EH (cell line): ENCODE measurements around the gene ASCC3.
A peak's percentile ranks its signal among the peaks of the same experiment; 100 is the strongest.

ENCODE experiments used
- DNase-seq: peaks from one replicate; pipeline ENCODE4 v3.0.0-alpha.2; 2015; ENCODE audit warnings: low read depth

Gene ASCC3

DNA sequence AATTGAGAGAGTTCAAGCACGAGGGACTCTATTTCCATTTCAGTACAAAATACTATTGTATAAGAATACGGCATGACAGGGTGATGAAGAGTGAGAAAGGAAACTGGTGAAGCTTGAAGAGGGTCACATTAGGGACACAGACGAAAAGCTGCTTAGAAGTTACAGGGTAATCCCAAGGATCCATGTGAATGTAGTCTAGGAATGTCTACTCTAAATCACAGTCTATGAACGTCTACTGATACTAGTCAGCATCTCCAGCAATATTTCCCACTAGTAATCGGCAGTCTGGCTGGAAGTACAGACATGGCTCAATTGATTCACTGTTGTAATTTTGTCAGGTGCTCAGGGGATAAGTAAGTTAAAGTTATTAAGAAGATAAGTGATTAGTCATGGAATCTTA, 156.4 kb downstream of the ASCC3 start:
- DNase-seq = no peak

DNA sequence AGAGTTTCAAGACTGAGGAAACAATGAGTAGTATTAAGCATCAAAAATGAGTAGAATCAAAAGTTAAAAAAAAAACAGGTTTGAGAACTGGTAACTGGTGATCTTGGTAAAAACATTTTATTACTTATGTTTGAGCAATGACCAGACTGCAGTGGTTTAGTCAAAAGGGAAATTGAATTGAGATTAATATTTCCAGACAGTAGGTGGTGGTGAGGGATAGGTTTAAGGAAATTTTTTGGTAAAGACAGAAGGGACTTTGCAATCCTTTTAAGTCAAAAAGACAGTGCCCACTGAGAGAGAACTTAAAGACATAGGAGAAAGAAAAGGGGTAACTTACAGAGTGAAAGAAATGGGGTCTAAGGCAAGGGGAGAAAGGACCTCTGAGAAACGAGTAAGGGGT, 156.9 kb downstream of the ASCC3 start:
- no peak for DNase-seq

DNA sequence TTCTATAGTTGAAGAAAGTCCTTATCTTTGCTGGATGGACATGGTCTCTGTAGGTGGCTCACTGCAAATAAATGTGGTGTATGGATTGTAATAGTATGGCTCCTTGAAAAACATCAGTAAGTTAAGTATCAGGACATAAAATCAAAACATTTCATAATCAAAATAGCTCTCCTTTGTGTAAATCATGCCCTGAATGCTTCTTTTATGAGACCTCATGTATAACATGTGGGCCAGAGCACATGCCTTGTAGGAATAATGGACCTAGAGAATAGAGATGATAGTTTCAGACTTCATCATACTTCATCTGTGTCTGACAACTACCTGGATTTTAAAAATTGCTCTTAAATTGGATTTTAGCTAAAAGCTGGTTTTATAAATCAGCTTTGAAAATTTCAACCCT, 159.9 kb downstream of the ASCC3 start:
- DNase-seq = peak; percentile 25

DNA sequence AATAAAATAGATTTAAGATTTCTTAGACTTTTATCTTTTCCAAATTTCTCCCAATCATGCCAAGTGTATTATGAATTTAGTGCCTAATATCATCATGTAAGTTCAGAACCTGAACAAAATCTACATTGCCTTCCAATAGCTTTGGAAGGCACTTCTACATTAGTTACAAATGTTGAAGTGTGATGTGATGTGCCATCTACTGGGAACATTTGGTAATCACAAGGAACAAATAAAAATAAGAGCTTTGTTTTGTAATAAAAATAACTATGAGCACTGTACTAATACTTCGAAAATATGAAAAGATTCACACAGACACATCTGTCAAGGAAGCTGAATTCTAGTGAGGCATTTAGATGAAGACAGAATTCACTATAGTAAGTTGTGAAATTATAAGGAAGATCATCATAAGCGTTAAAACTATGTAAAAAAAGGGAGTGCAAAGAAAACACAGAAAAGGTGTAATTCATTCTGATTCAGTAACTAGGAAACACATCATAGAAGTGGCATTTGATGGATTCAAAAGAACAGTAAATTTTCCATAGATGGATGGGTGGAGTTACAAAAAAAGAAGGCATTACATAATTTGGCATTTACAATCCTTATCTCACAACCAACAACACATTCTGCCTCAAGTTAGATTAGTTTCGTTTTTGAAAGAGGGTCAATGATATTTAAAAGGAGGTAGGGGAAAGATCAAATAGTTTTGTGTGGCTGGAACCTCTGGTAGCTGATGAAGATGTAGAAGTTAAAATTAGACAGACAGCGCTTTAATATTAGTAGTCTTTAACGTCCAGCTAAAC, 161.0 kb downstream of the ASCC3 start:
- peak; percentile 48 for DNase-seq

GRCh38 chr6:100712997-100713396, 168.1 kb downstream of the ASCC3 start:
- DNase-seq = no peak

- DNase-seq = no peak
Measured at GRCh38 chr6:100706491-100706890, 174.6 kb downstream of the ASCC3 start.

- no peak for DNase-seq
Measured at GRCh38 chr6:100704961-100705360, 176.2 kb downstream of the ASCC3 start.

- no peak for DNase-seq
Measured at GRCh38 chr6:100701728-100702127, 179.4 kb downstream of the ASCC3 start.

DNA sequence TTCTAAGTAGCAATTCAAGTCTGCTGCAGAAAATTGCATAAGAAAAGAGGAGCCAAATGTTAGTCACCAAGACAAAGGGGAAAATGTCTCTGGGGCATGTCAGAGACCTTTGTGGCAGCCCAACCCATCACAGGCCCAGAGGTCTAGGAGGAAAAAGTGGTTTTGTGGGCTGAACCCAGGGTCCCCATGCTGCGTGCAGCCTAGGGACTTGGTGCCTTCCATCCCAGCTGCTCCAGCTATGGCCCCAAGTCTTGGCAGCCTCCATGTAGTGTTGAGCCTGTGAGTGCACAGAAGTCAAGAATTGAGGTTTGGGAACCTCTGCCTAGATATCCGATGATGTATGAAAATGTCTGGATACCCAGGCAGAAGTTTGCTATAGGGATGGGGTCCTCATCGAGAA, 181.1 kb downstream of the ASCC3 start:
- DNase-seq = no peak

DNA sequence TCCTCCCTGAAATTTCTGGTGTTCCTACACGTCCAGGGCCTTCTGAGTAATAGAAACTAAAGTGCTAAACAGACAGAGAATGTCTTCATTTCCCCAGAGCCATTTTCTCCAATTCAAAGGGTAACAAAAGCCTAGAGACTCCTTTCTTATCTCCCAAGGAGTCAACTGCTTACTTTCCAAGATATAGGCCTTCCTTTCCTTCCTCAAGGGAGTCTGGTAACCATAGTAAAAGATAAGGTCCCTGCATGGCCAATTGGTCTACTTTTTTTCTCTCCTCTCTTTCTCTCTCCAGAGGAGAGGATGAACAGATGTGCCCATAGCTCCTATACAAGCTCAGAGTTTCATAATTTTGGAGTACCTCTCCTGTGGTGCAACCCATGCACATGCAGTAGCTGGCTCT, 185.7 kb downstream of the ASCC3 start:
- no peak for DNase-seq

DNA sequence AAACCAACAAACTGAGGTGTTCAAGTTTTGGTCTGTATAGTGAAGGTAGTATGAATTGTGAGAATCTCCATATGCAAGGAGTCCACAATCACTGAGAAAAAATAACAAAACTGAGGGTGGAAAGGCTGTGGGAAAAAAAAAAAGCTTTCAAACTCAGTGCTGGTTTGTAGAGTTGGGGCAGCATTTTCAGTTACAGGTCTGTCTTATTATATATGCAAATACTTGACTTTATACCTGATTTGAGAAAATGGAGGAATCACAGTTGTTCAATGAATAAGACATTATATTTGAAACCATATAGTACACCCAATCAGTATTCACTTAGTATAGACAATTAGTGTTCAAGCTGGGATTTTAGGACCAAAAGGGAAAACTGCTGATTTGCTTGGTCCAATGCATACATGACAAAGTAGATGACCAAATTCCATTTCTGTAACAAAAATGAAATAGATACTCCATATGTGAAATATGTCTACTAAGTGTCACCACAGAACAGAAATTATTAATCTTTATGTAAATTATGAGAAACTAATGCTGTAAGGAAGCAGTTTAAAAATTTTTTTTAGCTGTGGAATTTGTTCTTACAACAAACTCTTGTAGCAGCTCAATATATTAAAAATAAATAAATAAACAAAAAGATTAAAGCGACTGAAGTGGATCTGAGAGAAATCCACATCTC, 187.7 kb downstream of the ASCC3 start:
- no peak for DNase-seq

GRCh38 chr6:100691972-100692371, 189.2 kb downstream of the ASCC3 start:
- peak; percentile 7 for DNase-seq

DNA sequence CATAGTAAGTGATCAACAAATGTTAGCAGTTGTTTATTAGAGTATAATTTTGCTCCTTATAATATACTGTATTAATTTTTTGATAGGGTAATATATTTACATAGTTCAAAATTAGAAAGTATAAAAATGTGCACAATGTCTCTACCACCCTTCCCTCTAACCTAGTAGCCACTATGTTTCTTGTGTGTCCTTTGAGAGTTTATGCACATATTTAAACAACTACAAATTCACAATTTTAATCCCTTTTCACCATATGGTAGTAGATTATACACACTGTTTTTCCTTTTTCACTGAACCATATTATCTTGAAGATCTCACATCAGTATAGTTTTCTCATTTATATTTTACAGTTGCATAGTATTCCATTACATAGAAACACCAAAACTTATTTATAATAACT, 194.9 kb downstream of the ASCC3 start:
- no peak for DNase-seq

- peak; percentile 30 for DNase-seq
Measured at GRCh38 chr6:100685747-100686146, 195.4 kb downstream of the ASCC3 start.

GRCh38 chr6:100680163-100680562, 201.0 kb downstream of the ASCC3 start:
- no peak for DNase-seq

GRCh38 chr6:100678027-100678426, 203.1 kb downstream of the ASCC3 start:
- DNase-seq = peak; percentile 21

- no peak for DNase-seq
Measured at GRCh38 chr6:100677240-100677639, 203.9 kb downstream of the ASCC3 start.

DNA sequence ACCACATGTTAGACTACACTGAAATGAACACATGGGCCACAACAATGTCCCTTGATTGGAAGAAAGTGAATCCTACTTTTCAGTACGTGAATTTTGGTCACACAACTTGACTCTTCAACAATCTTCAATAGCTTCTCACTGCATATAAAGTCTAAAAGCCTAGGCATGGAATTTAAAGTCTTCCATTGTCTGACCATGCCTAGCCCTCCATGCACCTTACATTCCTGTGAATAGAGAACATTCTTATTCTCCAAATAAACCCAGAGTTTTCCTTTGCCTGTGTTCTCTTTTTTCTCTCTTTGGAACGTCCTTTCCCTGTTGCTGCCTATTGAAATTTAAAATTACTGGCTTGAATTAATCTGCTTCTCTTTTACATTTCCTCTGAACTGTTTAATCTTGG, 207.5 kb downstream of the ASCC3 start:
- no peak for DNase-seq

GRCh38 chr6:100671740-100672139, 209.4 kb downstream of the ASCC3 start:
- no peak for DNase-seq

DNA sequence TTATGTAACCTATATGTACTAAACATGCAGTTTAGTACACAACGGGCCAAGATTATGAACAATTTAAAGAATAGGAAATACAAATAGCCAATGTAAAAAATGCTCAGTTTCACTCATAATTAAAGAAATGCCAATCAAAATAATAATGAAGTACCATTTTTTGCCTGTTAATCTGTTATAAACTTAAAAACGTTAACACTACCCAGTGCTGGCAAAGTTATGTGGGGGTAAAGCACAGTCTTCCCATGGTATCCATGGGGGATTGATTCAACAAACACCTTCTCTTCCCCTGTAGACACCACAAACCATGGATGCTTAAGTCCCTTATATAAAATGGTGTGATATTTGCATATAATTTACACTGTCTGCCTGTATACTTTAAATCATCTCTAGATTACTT, 211.1 kb downstream of the ASCC3 start:
- no peak for DNase-seq

- DNase-seq = peak; percentile 12
Measured at GRCh38 chr6:100665041-100665380, 216.1 kb downstream of the ASCC3 start.

GRCh38 chr6:100664274-100665040, 216.7 kb downstream of the ASCC3 start:
- DNase-seq = peak; percentile 53
